ENCODE results near the gene EEF2K.
A peak's percentile ranks its signal among the peaks of the same experiment; 100 is the strongest.
"Not testable (repeated sequence)": the region's sequence is repeated elsewhere in the genome, so short reads cannot be mapped to it uniquely, and the experiment has no call there.

EEF2K gene

GRCh38 chr16:22189473-22190080 lies 16.5 kb upstream of the EEF2K start:
- no peak for DNase-seq (ENCODE audit: low read depth, low spot score)

GRCh38 chr16:22190081-22190775 lies 15.8 kb upstream of the EEF2K start:
- DNase-seq (ENCODE audit: low read depth, low spot score): no peak

GRCh38 chr16:22190776-22191531 lies 15.1 kb upstream of the EEF2K start:
- peak; percentile 99 for DNase-seq (ENCODE audit: low read depth, low spot score)

- DNase-seq (ENCODE audit: low read depth, low spot score): no peak
These were observed 14.4 kb upstream of the EEF2K start for GRCh38 chr16:22191532-22192260.

GRCh38 chr16:22192261-22193062 lies 13.6 kb upstream of the EEF2K start:
- DNase-seq (ENCODE audit: low read depth, low spot score): no peak

GRCh38 chr16:22193063-22193411 lies 13.0 kb upstream of the EEF2K start:
- DNase-seq (ENCODE audit: low read depth, low spot score): no peak

- DNase-seq (ENCODE audit: low read depth, low spot score): no peak
These were observed 11.2 kb upstream of the EEF2K start for GRCh38 chr16:22194707-22195444.

- no peak for DNase-seq (ENCODE audit: low read depth, low spot score)
These were observed 10.7 kb upstream of the EEF2K start for GRCh38 chr16:22195445-22195694.

- peak; percentile 86 for DNase-seq (ENCODE audit: low read depth, low spot score)
These were observed 10.2 kb upstream of the EEF2K start for GRCh38 chr16:22195695-22196558.

- DNase-seq (ENCODE audit: low read depth, low spot score): not testable (repeated sequence)
These were observed 9.4 kb upstream of the EEF2K start for GRCh38 chr16:22196559-22197168.

- no peak for DNase-seq (ENCODE audit: low read depth, low spot score)
These were observed 7.4 kb upstream of the EEF2K start for GRCh38 chr16:22198547-22199293.

- DNase-seq (ENCODE audit: low read depth, low spot score): no peak
These were observed 3.8 kb upstream of the EEF2K start for GRCh38 chr16:22202261-22202637.

- no peak for DNase-seq (ENCODE audit: low read depth, low spot score)
These were observed 3.0 kb upstream of the EEF2K start for GRCh38 chr16:22203091-22203490.

- no peak for DNase-seq (ENCODE audit: low read depth, low spot score)
These were observed 1.9 kb upstream of the EEF2K start for GRCh38 chr16:22204091-22204655.

GRCh38 chr16:22205577-22206012 lies 483 bp upstream of the EEF2K start:
- DNase-seq (ENCODE audit: low read depth, low spot score): no peak

- DNase-seq (ENCODE audit: low read depth, low spot score): no peak
These were observed 1.0 kb downstream of the EEF2K start for GRCh38 chr16:22206842-22207714.

GRCh38 chr16:22207715-22208360 lies 1.8 kb downstream of the EEF2K start:
- no peak for DNase-seq (ENCODE audit: low read depth, low spot score)

Measured in brain pericyte (primary cell).